IPS-20b (cell line): ENCODE results near the gene SYF2.
"Not testable (repeated sequence)": the region's sequence is repeated elsewhere in the genome, so short reads cannot be mapped to it uniquely, and the experiment has no call there.

Source experiments
- H3K27ac ChIP-seq: one replicate; pipeline ENCODE4 v1.5.1; 2013; ENCODE audit warnings: low read length
- H3K27me3 ChIP-seq: 2 replicates; pipeline ENCODE4 v1.6.1; 2013; ENCODE audit warnings: mild to moderate bottlenecking, low read length, inconsistent platforms; ENCODE audit not compliant: insufficient read depth
- H3K36me3 ChIP-seq: 2 replicates; pipeline ENCODE4 v1.6.1; 2013; ENCODE audit warnings: low read depth, mild to moderate bottlenecking, inconsistent platforms, low read length, moderate library complexity; ENCODE audit not compliant: insufficient read depth
- H3K4me1 ChIP-seq: 2 replicates; pipeline ENCODE4 v1.6.1; 2013; ENCODE audit warnings: mild to moderate bottlenecking, control low read depth, inconsistent platforms, low read length, moderate library complexity; ENCODE audit not compliant: insufficient read depth
- H3K4me3 ChIP-seq: 2 replicates; pipeline ENCODE4 v1.5.1; 2013; ENCODE audit warnings: mild to moderate bottlenecking, low read length, inconsistent platforms
- H3K9ac ChIP-seq: 2 replicates; pipeline ENCODE4 v1.6.1; 2013; ENCODE audit warnings: low read depth, mild to moderate bottlenecking, inconsistent platforms, low read length, moderate library complexity
- H3K9me3 ChIP-seq: 2 replicates; pipeline ENCODE4 v1.6.1; 2013; ENCODE audit warnings: mild to moderate bottlenecking, low read depth, low read length, inconsistent platforms; ENCODE audit not compliant: insufficient read depth

Gene SYF2

GRCh38 chr1:25259813-25260212, 27.5 kb upstream of the SYF2 start:
- H3K27ac ChIP-seq, H3K27me3 ChIP-seq, H3K9me3 ChIP-seq, H3K4me1 ChIP-seq, H3K9ac ChIP-seq, H3K4me3 ChIP-seq, H3K36me3 ChIP-seq: not testable (repeated sequence)

GRCh38 chr1:25257196-25257595, 24.9 kb upstream of the SYF2 start:
- no peaks in the 10 kb centered on the region; the same call in 1 of the 2 replicates for H3K36me3 ChIP-seq
- no peak overlapping the region for H3K9ac ChIP-seq
- H3K27ac ChIP-seq: no peak overlapping the region
- no peaks in the 10 kb centered on the region for H3K27me3 ChIP-seq
- H3K4me1 ChIP-seq: peaks cover 10% of the 10 kb centered on the region
- no peak overlapping the region for H3K4me3 ChIP-seq
- no peaks in the 10 kb centered on the region for H3K9me3 ChIP-seq

GRCh38 chr1:25256578-25256965, 24.3 kb upstream of the SYF2 start:
- no peak overlapping the region for H3K9ac ChIP-seq
- no peak overlapping the region for H3K27ac ChIP-seq
- no peaks in the 10 kb centered on the region for H3K27me3 ChIP-seq
- H3K4me1 ChIP-seq: peaks cover 10% of the 10 kb centered on the region
- H3K4me3 ChIP-seq: no peak overlapping the region
- no peaks in the 10 kb centered on the region for H3K9me3 ChIP-seq
- no peaks in the 10 kb centered on the region for H3K36me3 ChIP-seq

GRCh38 chr1:25255706-25256577, 23.6 kb upstream of the SYF2 start:
- H3K4me3 ChIP-seq: no peak overlapping the region
- no peak overlapping the region for H3K27ac ChIP-seq
- no peaks in the 10 kb centered on the region for H3K27me3 ChIP-seq
- no peaks in the 10 kb centered on the region for H3K9me3 ChIP-seq
- H3K36me3 ChIP-seq: no peaks in the 10 kb centered on the region
- no peak overlapping the region for H3K9ac ChIP-seq
- H3K4me1 ChIP-seq: peaks cover 10% of the 10 kb centered on the region

- H3K27ac ChIP-seq: peak overlapping the region; percentile 69
Measured at GRCh38 chr1:25253911-25254310, 21.6 kb upstream of the SYF2 start.

GRCh38 chr1:25247829-25248754, 15.8 kb upstream of the SYF2 start:
- Histone ChIP-seq H3K9ac (peak overlapping the region; percentile 66; the same call in 1 of the 2 replicates), H3K9me3 (no peaks in the 10 kb centered on the region), H3K27me3 (no peaks in the 10 kb centered on the region), H3K27ac (peak overlapping the region; percentile 36), H3K4me3 (peak overlapping the region; percentile 84), H3K4me1 (no peaks in the 10 kb centered on the region; the same call in none of the 2 replicates), H3K36me3 (peaks cover 27% of the 10 kb centered on the region)

More at GRCh38 chr1:25253911-25254310, 21.6 kb upstream of the SYF2 start:
- Histone ChIP-seq H3K36me3 (no peaks in the 10 kb centered on the region), H3K4me1 (peaks cover 10% of the 10 kb centered on the region), H3K9ac (no peak overlapping the region), H3K9me3 (no peaks in the 10 kb centered on the region), H3K4me3 (no peak overlapping the region), H3K27me3 (no peaks in the 10 kb centered on the region)

GRCh38 chr1:25247024-25247828, 14.9 kb upstream of the SYF2 start, which contains the start of gene RSRP1:
Gene RSRP1, minus strand, starts transcription at chr1:25247454. Its CDS starts 491 bp downstream, at chr1:25246963.
- no peaks in the 10 kb centered on the region for H3K9me3 ChIP-seq
- peak within 1 kb of the TSS; percentile 80 for H3K9ac ChIP-seq
- no peaks in the 10 kb centered on the region for H3K27me3 ChIP-seq
- H3K27ac ChIP-seq: peak within 1 kb of the TSS; percentile 55
- peaks cover 35% of the 10 kb centered on the region for H3K36me3 ChIP-seq
- no peaks in the 10 kb centered on the region; the same call in 1 of the 2 replicates for H3K4me1 ChIP-seq
- peak within 1 kb of the TSS; percentile 84 for H3K4me3 ChIP-seq

- H3K9ac ChIP-seq: peak overlapping the region; percentile 80
- H3K27ac ChIP-seq: no peak overlapping the region
- no peaks in the 10 kb centered on the region; the same call in 1 of the 2 replicates for H3K4me1 ChIP-seq
- no peaks in the 10 kb centered on the region for H3K9me3 ChIP-seq
- peaks cover 41% of the 10 kb centered on the region for H3K36me3 ChIP-seq
- peak overlapping the region; percentile 84 for H3K4me3 ChIP-seq
- H3K27me3 ChIP-seq: no peaks in the 10 kb centered on the region
Measured at GRCh38 chr1:25246600-25247023, 14.3 kb upstream of the SYF2 start.

GRCh38 chr1:25245809-25246599, 13.7 kb upstream of the SYF2 start:
- H3K36me3 ChIP-seq: peaks cover 41% of the 10 kb centered on the region
- H3K27ac ChIP-seq: no peak overlapping the region
- H3K4me1 ChIP-seq: no peaks in the 10 kb centered on the region; the same call in 1 of the 2 replicates

GRCh38 chr1:25245393-25245792, 13.1 kb upstream of the SYF2 start:
- H3K27me3 ChIP-seq: no peaks in the 10 kb centered on the region
- peak overlapping the region; percentile 84 for H3K4me3 ChIP-seq
- no peaks in the 10 kb centered on the region; the same call in 1 of the 2 replicates for H3K4me1 ChIP-seq
- no peak overlapping the region for H3K27ac ChIP-seq
- H3K36me3 ChIP-seq: peaks cover 41% of the 10 kb centered on the region
- no peak overlapping the region for H3K9ac ChIP-seq
- H3K9me3 ChIP-seq: no peaks in the 10 kb centered on the region

More at GRCh38 chr1:25245809-25246599, 13.7 kb upstream of the SYF2 start:
- Histone ChIP-seq H3K9me3 (no peaks in the 10 kb centered on the region), H3K9ac (peak overlapping the region; percentile 80), H3K4me3 (peak overlapping the region; percentile 84), H3K27me3 (no peaks in the 10 kb centered on the region)
